Right cardiac atrium (tissue), 5 donors: ENCODE measurements around the gene OPN4. TPM values are rescaled to one million over a fixed set of nuclear protein-coding genes. Genes with fewer than 3 reads are reported as not detected.
A peak's percentile ranks its signal among the peaks of the same experiment; 100 is the strongest.

Source experiments
- ATAC-seq, 2 donors: fragments of 200-7000 bp; cut with Tn5 transposase; one replicate each; pipeline versions ENCODE4 v1.8.0 to v1.9.1; 2020; ENCODE audit warnings: moderate library complexity in 2 of 2, mild to moderate bottlenecking in 1 of 2
- DNase-seq, 3 donors: peaks; one replicate each; pipeline ENCODE4 v3.0.0-alpha.2; 2020
- H3K27ac ChIP-seq: one replicate; pipeline ENCODE4 v1.5.1; 2013; ENCODE audit warnings: mild to moderate bottlenecking, low read length, control low read depth, moderate library complexity
- H3K27me3 ChIP-seq: one replicate; pipeline ENCODE4 v1.6.1; 2013; ENCODE audit not compliant: control insufficient read depth, insufficient read depth
- H3K4me1 ChIP-seq: one replicate; pipeline ENCODE4 v1.6.1; 2013; ENCODE audit warnings: low read length; ENCODE audit not compliant: control insufficient read depth, insufficient read depth
- H3K4me3 ChIP-seq: one replicate; pipeline ENCODE4 v1.5.1; 2013; ENCODE audit warnings: low read length, control low read depth
- H3K9me3 ChIP-seq: one replicate; pipeline ENCODE4 v1.6.1; 2013; ENCODE audit warnings: low read length; ENCODE audit not compliant: control insufficient read depth
- WGBS: extraction: QIAGEN DNeasy Blood & Tissue Kit; methylation state at CpG from one replicate; pipeline ENCODE4 v1.1.7; 2013; 5-methylcytosine and 5-hydroxymethylcytosine counted together
- intact Hi-C, 4 donors: fragments of 100-400 bp; cut with DNase I; formaldehyde crosslinking; loops; one replicate each; pipeline versions ENCODE4 v1.11.0 to v1.14.0; 2022 to 2023
- polyA plus RNA-seq: library from polyadenylated mRNA; stranded (reverse); fragments of 200-250 nt; gene quantifications from one replicate; pipeline ENCODE4 v1.2.3, GENCODE V29; 2013
- total RNA-seq, 4 donors: library from RNA; stranded (reverse); fragmentation: NEBNext Ultra II Directional; extraction: Animal tissue kit (Norgen Biotek cat#: 25700); gene quantifications; one replicate each; pipeline ENCODE4 v1.2.1, GENCODE V29; 2021
- donor health status: healthy with polysubstance abuse.
- donor health status: DM: no; HTN: yes; CAD: no.
- donor health status: DM: no; HTN: no; CAD: no.
- donor health status: DM: no; HTN: yes; CAD: no; lungs with severe emphysema.
- donor health status: DM: yes; HTN: yes; CAD: no.

OPN4 gene
- total and polyA plus RNA-seq, 5 donors: 0.32 to 1.2 (median 0.93) TPM

- Histone ChIP-seq H3K27ac (peak overlapping the region; percentile 90), H3K9me3 (no peaks in the 10 kb centered on the region), H3K4me1 (peaks cover 12% of the 10 kb centered on the region), H3K27me3 (no peaks in the 10 kb centered on the region), H3K4me3 (no peak overlapping the region)
- DNase-seq (peak; percentile 12 to 43 (median 37)), ATAC-seq (no peak)
- intact Hi-C loops: no loop called here
- WGBS: 74% methylated on average over 10 of the region's 10 CpGs
Measured at GRCh38 chr10:86663576-86664339, 9.4 kb downstream of the OPN4 start.

- peak; percentile 53 to 60 for ATAC-seq
Measured at GRCh38 chr10:86664341-86665217, 10.2 kb downstream of the OPN4 start.

GRCh38 chr10:86665218-86665607 is 10.9 kb downstream of the OPN4 start:
- DNase-seq (peak in 1 of 3 donors; percentile 18), ATAC-seq (no peak)
- intact Hi-C loops: no loop called here
- Histone ChIP-seq H3K27ac (peak overlapping the region; percentile 78), H3K4me1 (peaks cover 12% of the 10 kb centered on the region), H3K4me3 (no peak overlapping the region), H3K27me3 (no peaks in the 10 kb centered on the region), H3K9me3 (no peaks in the 10 kb centered on the region)
- 57% methylated on average over 7 of the region's 7 CpGs for WGBS

More at GRCh38 chr10:86664341-86665217, 10.2 kb downstream of the OPN4 start:
- Histone ChIP-seq H3K4me3 (no peak overlapping the region), H3K9me3 (no peaks in the 10 kb centered on the region), H3K4me1 (peaks cover 12% of the 10 kb centered on the region), H3K27me3 (no peaks in the 10 kb centered on the region), H3K27ac (peak overlapping the region; percentile 90)
- DNase-seq: peak; percentile 60 to 85 (median 82)
- intact Hi-C loops: no loop called here
- WGBS: 58% methylated on average over 13 of the region's 13 CpGs

GRCh38 chr10:86665868-86666267 is 11.5 kb downstream of the OPN4 start:
- no peak overlapping the region for H3K4me3 ChIP-seq
- intact Hi-C loops: no loop called here
- peak overlapping the region; percentile 78 for H3K27ac ChIP-seq
- no peaks in the 10 kb centered on the region for H3K27me3 ChIP-seq
- no peaks in the 10 kb centered on the region for H3K9me3 ChIP-seq
- DNase-seq (peak; percentile 35 to 78 (median 74)), ATAC-seq (peak in 1 of 2 donors; percentile 7)
- peaks cover 12% of the 10 kb centered on the region for H3K4me1 ChIP-seq
- WGBS: 53% methylated on average over 12 of the region's 12 CpGs

GRCh38 chr10:86666538-86666937 is 12.2 kb downstream of the OPN4 start:
- intact Hi-C loops: no loop called here
- Histone ChIP-seq H3K27ac (peak overlapping the region; percentile 78), H3K4me3 (no peak overlapping the region), H3K4me1 (peaks cover 10% of the 10 kb centered on the region), H3K9me3 (no peaks in the 10 kb centered on the region), H3K27me3 (no peaks in the 10 kb centered on the region)
- DNase-seq (peak; percentile 31 to 71 (median 44)), ATAC-seq (no peak)
- 75% methylated on average over 7 of the region's 7 CpGs for WGBS

- Histone ChIP-seq H3K27me3 (no peaks in the 10 kb centered on the region), H3K4me3 (no peak overlapping the region), H3K9me3 (no peaks in the 10 kb centered on the region), H3K4me1 (peaks cover 6% of the 10 kb centered on the region), H3K27ac (peak overlapping the region; percentile 78)
- 53% methylated on average over 10 of the region's 10 CpGs for WGBS
- DNase-seq: peak; percentile 59 to 84 (median 82)
- intact Hi-C loops: no loop called here
- peak; percentile 18 to 31 for ATAC-seq
Measured at GRCh38 chr10:86667421-86668181, 13.3 kb downstream of the OPN4 start.

GRCh38 chr10:86668297-86669165 is 14.2 kb downstream of the OPN4 start, which contains the start of gene LDB3:
LDB3 (plus strand) TSS chr10:86668511; CDS start chr10:86668692, 181 bp downstream.
- intact Hi-C loops: no loop called here
- peaks cover 4% of the 10 kb centered on the region for H3K4me1 ChIP-seq
- WGBS: 60% methylated on average over 23 of the region's 23 CpGs

GRCh38 chr10:86670290-86670811 is 16.0 kb downstream of the OPN4 start:
- no peak for DNase-seq
- intact Hi-C loops: no loop called here

More at GRCh38 chr10:86668297-86669165, 14.2 kb downstream of the OPN4 start, which contains the start of gene LDB3:
- Histone ChIP-seq H3K9me3 (no peaks in the 10 kb centered on the region), H3K4me3 (peak within 1 kb of the TSS; percentile 51), H3K27ac (peak within 1 kb of the TSS; percentile 97), H3K27me3 (no peaks in the 10 kb centered on the region)
- DNase-seq (peak; percentile 71 to 90 (median 83)), ATAC-seq (peak; percentile 52 to 59)

GRCh38 chr10:86670876-86671275 is 16.5 kb downstream of the OPN4 start:
- Histone ChIP-seq H3K9me3 (no peaks in the 10 kb centered on the region), H3K27ac (peak overlapping the region; percentile 97), H3K27me3 (no peaks in the 10 kb centered on the region), H3K4me3 (peak overlapping the region; percentile 51), H3K4me1 (no peaks in the 10 kb centered on the region)
- WGBS: 58% methylated on average over 8 of the region's 8 CpGs
- DNase-seq (peak in 1 of 3 donors; percentile 63), ATAC-seq (no peak)
- intact Hi-C loops: no loop called here

More at GRCh38 chr10:86670290-86670811, 16.0 kb downstream of the OPN4 start:
- no peaks in the 10 kb centered on the region for H3K27me3 ChIP-seq
- peak overlapping the region; percentile 51 for H3K4me3 ChIP-seq
- WGBS: 63% methylated on average over 8 of the region's 8 CpGs
- no peak for ATAC-seq
- H3K4me1 ChIP-seq: no peaks in the 10 kb centered on the region
- no peaks in the 10 kb centered on the region for H3K9me3 ChIP-seq
- H3K27ac ChIP-seq: peak overlapping the region; percentile 97
